Stimulated activated CD4-positive, alpha-beta T cell treated with anti-CD3 and anti-CD28 coated beads, Interleukin-2, amount 100 ng/mL, for 24 hours (primary cell): ENCODE results near the gene TMCO6.

Source experiments
- DNase-seq, 2 donors: peaks; one replicate each; pipeline ENCODE4 v3.0.0-alpha.2; 2020

The TMCO6 gene

GRCh38 chr5:140674211-140674610, 35.0 kb downstream of the TMCO6 start:
- DNase-seq, result no peak

- no peak for DNase-seq
These were observed 35.4 kb downstream of the TMCO6 start for GRCh38 chr5:140674629-140675028.

DNA sequence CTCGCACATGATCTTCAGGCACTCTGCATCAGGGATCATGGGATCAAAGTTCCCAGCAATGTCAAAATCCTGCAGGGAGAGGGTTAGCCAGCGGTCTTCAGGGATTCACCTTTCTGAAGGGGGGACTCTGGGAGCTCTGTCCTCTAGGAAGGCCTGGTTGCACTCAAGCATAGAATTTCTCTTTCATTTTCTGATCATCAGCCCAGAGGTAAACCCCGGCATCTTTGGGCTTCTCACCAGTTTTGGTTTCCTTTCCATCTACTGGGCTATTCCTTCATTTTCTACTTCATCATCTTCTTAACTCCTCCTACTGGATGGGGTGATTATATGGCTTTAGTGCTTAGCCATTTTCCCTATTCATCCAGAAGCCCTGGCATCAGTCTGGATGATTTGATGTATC, 38.7 kb downstream of the TMCO6 start:
- no peak for DNase-seq

DNA sequence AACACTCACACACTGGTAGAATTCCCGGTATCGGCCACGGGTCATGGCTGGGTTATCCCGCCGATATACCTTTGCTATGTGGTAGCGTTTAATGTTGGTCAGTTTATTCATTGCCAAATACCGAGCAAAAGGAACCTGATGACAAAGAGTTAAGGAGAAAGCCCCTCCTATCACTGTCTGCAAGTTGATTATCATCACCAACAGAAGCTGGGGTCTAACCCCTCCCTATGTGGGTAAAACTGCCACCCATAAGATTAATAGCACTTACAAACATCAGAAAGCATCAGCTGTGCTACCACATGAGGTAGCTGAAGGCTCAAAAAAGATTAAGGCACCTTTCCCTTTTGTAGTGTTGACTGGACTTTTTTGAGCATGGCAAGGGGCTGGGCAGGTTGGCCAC, 39.7 kb downstream of the TMCO6 start:
- no peak for DNase-seq

GRCh38 chr5:140690376-140690932, 51.2 kb downstream of the TMCO6 start:
- DNase-seq, result no peak

GRCh38 chr5:140690941-140691924, 52.0 kb downstream of the TMCO6 start, which contains the start of the genes HARS1 and HARS2:
Gene HARS1, minus strand, starts transcription at chr5:140691370. Its CDS starts 66 bp downstream, at chr5:140691304.
Gene HARS2, plus strand, starts transcription at chr5:140691455. Its CDS starts 194 bp downstream, at chr5:140691649.
- peak; percentile 86 to 87 for DNase-seq

GRCh38 chr5:140694276-140694675, 55.0 kb downstream of the TMCO6 start:
- DNase-seq, result no peak
